A172 (cell line): ENCODE results near the gene PDE7B. TPM values are rescaled to one million over a fixed set of nuclear protein-coding genes. Genes with fewer than 3 reads are reported as not detected.

Experiments used
- DNase-seq: peaks from one replicate; pipeline ENCODE4 v3.0.0-alpha.2; 2015; ENCODE audit warnings: low spot score
- total RNA-seq: library from RNA; depleted of rRNA; stranded (reverse); fragments of >200 nt; shearing (Covaris generic); gene quantifications from 2 replicates; pipeline ENCODE4 v1.2.3, GENCODE V29; 2014

Gene PDE7B
- total RNA-seq, 1 experiment from 2014 or later, result 0.05 TPM

GRCh38 chr6:136024711-136025110 lies 173.2 kb downstream of the PDE7B start:
- no peak for DNase-seq

GRCh38 chr6:136025736-136026135 lies 174.2 kb downstream of the PDE7B start:
- DNase-seq, result no peak

GRCh38 chr6:136030131-136030530 lies 178.6 kb downstream of the PDE7B start:
- DNase-seq, result no peak

GRCh38 chr6:136031982-136032381 lies 180.5 kb downstream of the PDE7B start:
- no peak for DNase-seq

- DNase-seq, result no peak
These were observed 181.9 kb downstream of the PDE7B start for GRCh38 chr6:136033416-136033815.

GRCh38 chr6:136034422-136034821 lies 182.9 kb downstream of the PDE7B start:
- DNase-seq, result no peak

- no peak for DNase-seq
These were observed 184.0 kb downstream of the PDE7B start for GRCh38 chr6:136035378-136036070.

GRCh38 chr6:136036071-136036380 lies 184.5 kb downstream of the PDE7B start:
- DNase-seq, result no peak

GRCh38 chr6:136036601-136037000 lies 185.1 kb downstream of the PDE7B start:
- no peak for DNase-seq

- DNase-seq, result no peak
These were observed 185.9 kb downstream of the PDE7B start for GRCh38 chr6:136037242-136037875.

GRCh38 chr6:136037876-136038460 lies 186.5 kb downstream of the PDE7B start:
- DNase-seq, result no peak

- DNase-seq, result no peak
These were observed 187.0 kb downstream of the PDE7B start for GRCh38 chr6:136038531-136038930.

GRCh38 chr6:136039185-136039584 lies 187.7 kb downstream of the PDE7B start:
- DNase-seq, result no peak

- no peak for DNase-seq
These were observed 199.0 kb downstream of the PDE7B start for GRCh38 chr6:136050475-136050874.

GRCh38 chr6:136051140-136051775 lies 199.8 kb downstream of the PDE7B start:
- peak; percentile 57 for DNase-seq

- no peak for DNase-seq
These were observed 200.5 kb downstream of the PDE7B start for GRCh38 chr6:136052031-136052430.

- no peak for DNase-seq
These were observed 207.4 kb downstream of the PDE7B start for GRCh38 chr6:136058852-136059251.

- DNase-seq, result no peak
These were observed 207.8 kb downstream of the PDE7B start for GRCh38 chr6:136059308-136059707.

- no peak for DNase-seq
These were observed 208.6 kb downstream of the PDE7B start for GRCh38 chr6:136060052-136060451.

- no peak for DNase-seq
These were observed 209.3 kb downstream of the PDE7B start for GRCh38 chr6:136060759-136061158.

- no peak for DNase-seq
These were observed 210.2 kb downstream of the PDE7B start for GRCh38 chr6:136061701-136062100.

- peak; percentile 10 for DNase-seq
These were observed 211.6 kb downstream of the PDE7B start for GRCh38 chr6:136063096-136063495.

- no peak for DNase-seq
These were observed 214.5 kb downstream of the PDE7B start for GRCh38 chr6:136066005-136066404.
